OCI-LY7 (cell line): Measurements from ENCODE around the gene TMEM126A.
"Not testable (repeated sequence)": the region's sequence is repeated elsewhere in the genome, so short reads cannot be mapped to it uniquely, and the experiment has no call there.

Experiments used
- EZH2phosphoT487 ChIP-seq: fragments of 200-600 bp; sonication (generic); IDR thresholded peaks from 2 replicates; pipeline ENCODE4 v1.6.1; 2018; ENCODE audit warnings: low read depth, borderline replicate concordance, mild to moderate bottlenecking, mixed run types, antibody characterized with exemption, low read length, moderate library complexity, mixed read lengths
- TF ChIP-seq, protein P1 (sequence below): fragments of 200-600 bp; sonication (generic); conservative IDR thresholded peaks from 2 replicates; pipeline ENCODE4 v1.5.1; 2014; ENCODE audit warnings: mild to moderate bottlenecking, antibody characterized with exemption, low read length, moderate library complexity, mixed read lengths

DNA sequence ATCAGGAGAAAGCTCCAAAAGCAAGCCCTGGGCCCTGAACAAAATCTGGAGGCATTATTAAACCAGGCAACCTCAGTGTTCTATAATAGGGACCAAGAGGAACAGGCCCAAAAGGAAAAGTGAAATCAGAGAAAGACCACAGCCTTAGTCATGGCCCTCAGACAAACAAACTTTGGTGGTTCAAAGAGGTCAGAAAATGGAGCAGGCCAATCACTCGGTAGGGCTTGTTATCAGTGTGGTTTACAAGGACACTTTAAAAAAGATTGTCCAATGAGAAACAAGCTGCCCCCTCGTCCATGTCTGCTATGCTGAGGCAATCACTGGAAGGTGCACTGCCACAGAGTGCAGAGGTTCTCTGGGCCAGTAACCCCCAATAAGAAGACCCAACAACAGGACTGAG, 38.5 kb upstream of the TMEM126A start:
- TF ChIP-seq, protein P1, sequence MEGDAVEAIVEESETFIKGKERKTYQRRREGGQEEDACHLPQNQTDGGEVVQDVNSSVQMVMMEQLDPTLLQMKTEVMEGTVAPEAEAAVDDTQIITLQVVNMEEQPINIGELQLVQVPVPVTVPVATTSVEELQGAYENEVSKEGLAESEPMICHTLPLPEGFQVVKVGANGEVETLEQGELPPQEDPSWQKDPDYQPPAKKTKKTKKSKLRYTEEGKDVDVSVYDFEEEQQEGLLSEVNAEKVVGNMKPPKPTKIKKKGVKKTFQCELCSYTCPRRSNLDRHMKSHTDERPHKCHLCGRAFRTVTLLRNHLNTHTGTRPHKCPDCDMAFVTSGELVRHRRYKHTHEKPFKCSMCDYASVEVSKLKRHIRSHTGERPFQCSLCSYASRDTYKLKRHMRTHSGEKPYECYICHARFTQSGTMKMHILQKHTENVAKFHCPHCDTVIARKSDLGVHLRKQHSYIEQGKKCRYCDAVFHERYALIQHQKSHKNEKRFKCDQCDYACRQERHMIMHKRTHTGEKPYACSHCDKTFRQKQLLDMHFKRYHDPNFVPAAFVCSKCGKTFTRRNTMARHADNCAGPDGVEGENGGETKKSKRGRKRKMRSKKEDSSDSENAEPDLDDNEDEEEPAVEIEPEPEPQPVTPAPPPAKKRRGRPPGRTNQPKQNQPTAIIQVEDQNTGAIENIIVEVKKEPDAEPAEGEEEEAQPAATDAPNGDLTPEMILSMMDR: not testable (repeated sequence)
- not testable (repeated sequence) for TF ChIP-seq EZH2phosphoT487
